Left ventricle myocardium inferior (tissue), 1 donor: ENCODE results near the gene PPP1R12B. TPM values are rescaled to one million over a fixed set of nuclear protein-coding genes. Genes with fewer than 3 reads are reported as not detected.
A peak's percentile ranks its signal among the peaks of the same experiment; 100 is the strongest.

ENCODE experiments used
- DNase-seq: peaks from one replicate; pipeline ENCODE4 v3.0.0-alpha.2; 2020
- H3K27ac ChIP-seq: fragments of 200-600 bp; replicated peaks from 2 replicates; pipeline ENCODE4 v1.8.0; 2021
- H3K27me3 ChIP-seq: fragments of 200-600 bp; 2 replicates; pipeline ENCODE4 v1.8.0; 2021; ENCODE audit warnings: low read depth
- H3K36me3 ChIP-seq: fragments of 200-600 bp; 2 replicates; pipeline ENCODE4 v1.8.0; 2021
- H3K4me1 ChIP-seq: fragments of 200-600 bp; 2 replicates; pipeline ENCODE4 v1.8.0; 2021
- H3K4me3 ChIP-seq: fragments of 200-600 bp; 2 replicates; pipeline ENCODE4 v1.8.0; 2021; ENCODE audit warnings: mild to moderate bottlenecking, moderate library complexity
- H3K9me3 ChIP-seq: fragments of 200-600 bp; replicated peaks from 2 replicates; pipeline ENCODE4 v1.8.0; 2021
- intact Hi-C: fragments of 100-400 bp; cut with micrococcal nuclease; formaldehyde crosslinking; loops from one replicate; pipeline ENCODE4 v1.11.0; 2022
- total RNA-seq: library from RNA; stranded (reverse); fragmentation: NEBNext Ultra II Directional; extraction: Animal tissue kit (Norgen Biotek cat#: 25700); gene quantifications from one replicate; pipeline ENCODE4 v1.2.1, GENCODE V29; 2021
- TF ChIP-seq, protein P1 (sequence below): fragments of 200-600 bp; IDR thresholded peaks from 2 replicates; pipeline ENCODE4 v1.8.0; 2021; ENCODE audit warnings: antibody characterized with exemption, mild to moderate bottlenecking, borderline replicate concordance
- donor health status: DM: no; HTN: yes; CAD: no; lungs with severe emphysema.

PPP1R12B gene
- total RNA-seq, 1 donor from 2014 or later = 706 TPM

DNA sequence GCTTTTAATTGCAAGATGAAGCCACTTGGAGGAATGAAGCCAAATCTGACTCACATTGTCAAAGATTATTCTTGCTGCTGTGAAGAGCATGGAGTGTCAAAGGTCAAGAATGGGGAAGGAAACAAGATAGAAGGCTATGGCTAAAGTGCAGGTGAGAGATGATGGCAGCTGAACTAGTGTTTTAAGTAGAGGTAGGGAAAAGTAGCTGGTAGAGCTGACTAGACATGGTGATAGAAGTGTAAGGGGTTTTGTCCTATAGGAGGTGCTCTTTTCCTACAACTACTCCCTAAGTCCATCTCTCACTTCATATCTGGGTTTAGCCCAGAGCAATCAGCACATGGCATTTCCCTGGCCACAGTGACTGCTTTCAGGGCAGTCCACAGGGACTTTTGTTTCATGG lies 18.6 kb upstream of the PPP1R12B start:
- Histone ChIP-seq H3K4me1 (peaks cover 10% of the 10 kb centered on the region), H3K4me3 (no peak overlapping the region), H3K9me3 (no peaks in the 10 kb centered on the region), H3K27ac (no peak overlapping the region), H3K27me3 (no peaks in the 10 kb centered on the region), H3K36me3 (peaks cover 6% of the 10 kb centered on the region)
- DNase-seq = no peak
- intact Hi-C loops = no loop called here
- TF ChIP-seq, protein P1, sequence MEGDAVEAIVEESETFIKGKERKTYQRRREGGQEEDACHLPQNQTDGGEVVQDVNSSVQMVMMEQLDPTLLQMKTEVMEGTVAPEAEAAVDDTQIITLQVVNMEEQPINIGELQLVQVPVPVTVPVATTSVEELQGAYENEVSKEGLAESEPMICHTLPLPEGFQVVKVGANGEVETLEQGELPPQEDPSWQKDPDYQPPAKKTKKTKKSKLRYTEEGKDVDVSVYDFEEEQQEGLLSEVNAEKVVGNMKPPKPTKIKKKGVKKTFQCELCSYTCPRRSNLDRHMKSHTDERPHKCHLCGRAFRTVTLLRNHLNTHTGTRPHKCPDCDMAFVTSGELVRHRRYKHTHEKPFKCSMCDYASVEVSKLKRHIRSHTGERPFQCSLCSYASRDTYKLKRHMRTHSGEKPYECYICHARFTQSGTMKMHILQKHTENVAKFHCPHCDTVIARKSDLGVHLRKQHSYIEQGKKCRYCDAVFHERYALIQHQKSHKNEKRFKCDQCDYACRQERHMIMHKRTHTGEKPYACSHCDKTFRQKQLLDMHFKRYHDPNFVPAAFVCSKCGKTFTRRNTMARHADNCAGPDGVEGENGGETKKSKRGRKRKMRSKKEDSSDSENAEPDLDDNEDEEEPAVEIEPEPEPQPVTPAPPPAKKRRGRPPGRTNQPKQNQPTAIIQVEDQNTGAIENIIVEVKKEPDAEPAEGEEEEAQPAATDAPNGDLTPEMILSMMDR = peak; percentile 21

DNA sequence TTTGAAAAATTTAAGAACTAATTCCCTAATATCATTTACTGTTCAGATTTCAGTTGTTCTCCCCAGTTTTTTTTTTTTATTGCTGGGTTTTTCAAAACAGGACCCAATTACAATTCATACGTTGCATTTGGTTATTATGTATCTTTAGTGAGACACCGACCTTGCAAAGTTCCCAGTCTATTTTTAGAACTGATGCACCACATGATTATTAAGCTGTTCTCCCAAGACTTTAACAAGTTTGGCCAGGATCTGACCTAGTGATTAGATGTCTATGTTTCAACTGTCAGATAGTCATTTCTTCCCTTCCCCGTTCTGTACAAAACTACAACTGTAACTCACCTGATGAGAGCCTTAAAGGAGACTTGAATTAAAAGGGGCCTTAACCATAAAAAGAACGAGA lies 14.6 kb upstream of the PPP1R12B start:
- TF ChIP-seq, protein P1 = no peak
- Histone ChIP-seq H3K36me3 (peaks cover 6% of the 10 kb centered on the region), H3K27ac (no peak overlapping the region), H3K9me3 (no peaks in the 10 kb centered on the region), H3K4me1 (peaks cover 10% of the 10 kb centered on the region), H3K27me3 (no peaks in the 10 kb centered on the region), H3K4me3 (no peak overlapping the region)
- no peak for DNase-seq
- intact Hi-C loops = no loop called here

DNA sequence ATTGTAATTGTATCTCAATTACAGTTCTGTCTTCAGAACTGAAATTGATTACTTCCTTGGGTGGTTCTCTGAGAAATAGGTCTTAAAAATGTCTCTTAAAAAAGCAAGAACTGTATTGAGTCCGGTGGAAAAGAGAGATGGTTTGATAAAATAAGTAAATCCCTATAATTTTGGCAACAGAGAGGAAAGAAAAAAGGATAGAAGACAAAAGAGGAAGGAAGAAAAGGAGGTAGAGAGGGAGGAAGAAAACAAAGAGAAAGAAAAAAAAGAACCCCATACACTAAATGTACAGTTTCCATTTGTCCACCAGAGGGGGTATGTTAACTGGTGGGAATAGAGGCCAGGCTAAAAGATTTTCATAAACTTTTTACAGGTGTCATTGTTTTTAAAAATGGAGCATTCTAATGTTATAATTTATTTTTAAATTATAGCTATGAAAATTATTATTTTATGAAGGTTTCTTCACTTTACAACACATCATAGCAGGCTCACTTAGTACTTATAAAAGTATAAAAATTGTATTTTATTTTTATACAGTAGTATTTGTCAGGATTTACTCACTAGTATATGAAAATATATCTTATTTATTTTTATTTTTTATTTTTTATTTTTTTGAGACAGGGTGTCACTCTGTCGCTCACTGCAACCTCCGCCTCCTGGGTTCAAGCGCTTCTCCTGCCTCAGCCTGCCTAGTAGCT lies 4.7 kb upstream of the PPP1R12B start:
- Histone ChIP-seq H3K9me3 (no peaks in the 10 kb centered on the region), H3K4me1 (peaks cover 36% of the 10 kb centered on the region), H3K36me3 (no peaks in the 10 kb centered on the region), H3K4me3 (no peak overlapping the region), H3K27me3 (no peaks in the 10 kb centered on the region), H3K27ac (no peak overlapping the region)
- DNase-seq = no peak
- TF ChIP-seq, protein P1 = peak; percentile 83
- intact Hi-C loops = loop anchor here (10.0 kb wide), 1 partner anchor 381 kb away; no protein-coding TSS in a partner anchor

DNA sequence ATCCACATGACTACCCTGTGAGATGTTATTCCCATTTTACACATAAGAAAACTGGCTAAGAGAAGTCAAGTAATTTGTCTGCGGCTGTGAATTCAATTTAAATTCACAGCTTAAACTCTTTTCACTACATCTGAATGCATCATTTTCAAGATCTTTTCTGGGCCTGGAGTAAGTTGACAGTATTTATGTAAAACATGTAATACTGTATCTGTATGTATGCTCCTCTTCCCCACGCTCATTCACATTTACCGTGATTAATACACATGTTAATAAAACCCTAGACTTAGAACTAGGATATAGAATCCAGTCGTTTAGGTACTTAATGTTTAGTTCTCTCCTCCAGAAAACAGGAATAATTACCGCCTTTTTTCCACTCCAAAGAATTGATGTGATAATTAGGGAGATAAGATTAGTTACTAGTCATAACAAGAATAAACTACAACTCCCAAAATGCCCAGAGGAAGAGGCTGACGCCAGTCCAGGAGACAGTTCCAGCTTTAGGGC lies 442 bp upstream of the PPP1R12B start:
- intact Hi-C loops = loop anchor here (10.0 kb wide), 1 partner anchor 377 kb away; no protein-coding TSS in a partner anchor
- Histone ChIP-seq H3K4me3 (peak overlapping the region; percentile 89), H3K4me1 (peaks cover 56% of the 10 kb centered on the region), H3K36me3 (no peaks in the 10 kb centered on the region), H3K27me3 (no peaks in the 10 kb centered on the region), H3K27ac (peak overlapping the region; percentile 95), H3K9me3 (no peaks in the 10 kb centered on the region)
- TF ChIP-seq, protein P1 = no peak
- DNase-seq = no peak

DNA sequence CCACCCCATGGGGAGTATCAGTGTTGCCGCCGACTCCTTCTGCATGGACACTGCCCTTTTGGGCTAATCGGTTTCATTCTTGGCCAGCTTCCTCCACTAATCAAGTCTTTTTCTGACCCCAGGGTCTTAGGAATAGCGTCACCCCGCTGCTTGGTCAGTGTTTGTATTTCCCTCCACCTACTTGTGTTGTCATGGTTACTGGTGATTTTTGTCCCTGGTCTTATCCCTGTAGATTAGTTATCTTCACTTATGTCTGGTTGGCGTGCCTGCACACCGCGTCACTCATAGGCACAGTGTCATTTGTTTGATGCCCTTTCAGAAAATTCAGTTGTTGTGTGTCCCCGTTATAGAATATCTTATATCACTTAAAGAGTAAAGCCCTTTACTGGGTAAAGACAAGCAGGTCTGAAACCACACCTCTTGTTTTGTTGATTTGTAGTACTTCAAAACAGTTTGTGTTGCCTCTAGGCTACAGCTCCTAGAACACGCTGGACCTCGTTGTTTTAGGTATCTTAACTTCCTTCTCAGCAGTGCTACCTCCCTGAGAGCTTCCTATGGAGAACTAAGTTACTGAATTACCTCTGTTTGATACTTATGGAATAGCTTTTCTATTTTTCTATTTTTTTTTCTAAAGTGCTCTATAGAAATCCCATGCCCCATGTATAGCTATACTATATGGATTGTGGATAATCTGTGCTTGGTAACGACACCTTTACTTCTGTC lies 868 bp downstream of the PPP1R12B start:
- Histone ChIP-seq H3K4me1 (peaks cover 52% of the 10 kb centered on the region), H3K27ac (peak overlapping the region; percentile 95), H3K9me3 (no peaks in the 10 kb centered on the region), H3K4me3 (peak overlapping the region; percentile 89), H3K27me3 (no peaks in the 10 kb centered on the region), H3K36me3 (no peaks in the 10 kb centered on the region)
- intact Hi-C loops = loop anchor here (10.0 kb wide), 1 partner anchor 375 kb away; no protein-coding TSS in a partner anchor
- TF ChIP-seq, protein P1 = no peak
- DNase-seq = no peak
